GM21381 (cell line): Measurements from ENCODE around the gene KAZN.

ENCODE experiments used
- ATAC-seq: cut with Tn5 transposase; IDR thresholded peaks from one replicate; pipeline ENCODE4 v1.9.1; 2021; ENCODE audit warnings: mild to moderate bottlenecking, moderate library complexity; ENCODE audit not compliant: unreplicated experiment

The KAZN gene

GRCh38 chr1:14812189-14812588 is 213.7 kb downstream of the KAZN start:
- no peak for ATAC-seq

- ATAC-seq, result no peak
Observed at GRCh38 chr1:14815175-14815877, 216.8 kb downstream of the KAZN start.

GRCh38 chr1:14817223-14818170 is 219.0 kb downstream of the KAZN start:
- no peak for ATAC-seq

GRCh38 chr1:14820295-14821085 is 222.0 kb downstream of the KAZN start:
- ATAC-seq, result no peak

- no peak for ATAC-seq
Observed at GRCh38 chr1:14822493-14822892, 224.0 kb downstream of the KAZN start.

- no peak for ATAC-seq
Observed at GRCh38 chr1:14822996-14823395, 224.5 kb downstream of the KAZN start.

- no peak for ATAC-seq
Observed at GRCh38 chr1:14824314-14824915, 225.9 kb downstream of the KAZN start.

- no peak for ATAC-seq
Observed at GRCh38 chr1:14825396-14825795, 226.9 kb downstream of the KAZN start.

GRCh38 chr1:14826172-14826636 is 227.7 kb downstream of the KAZN start:
- no peak for ATAC-seq

GRCh38 chr1:14826731-14827326 is 228.3 kb downstream of the KAZN start:
- ATAC-seq, result no peak

GRCh38 chr1:14827870-14828269 is 229.4 kb downstream of the KAZN start:
- no peak for ATAC-seq

- no peak for ATAC-seq
Observed at GRCh38 chr1:14828665-14829064, 230.2 kb downstream of the KAZN start.

- no peak for ATAC-seq
Observed at GRCh38 chr1:14835725-14836124, 237.2 kb downstream of the KAZN start.

- no peak for ATAC-seq
Observed at GRCh38 chr1:14836426-14837140, 238.1 kb downstream of the KAZN start.

- ATAC-seq, result no peak
Observed at GRCh38 chr1:14840374-14840773, 241.9 kb downstream of the KAZN start.

GRCh38 chr1:14841456-14841855 is 243.0 kb downstream of the KAZN start:
- no peak for ATAC-seq

- ATAC-seq, result no peak
Observed at GRCh38 chr1:14841951-14842350, 243.5 kb downstream of the KAZN start.

- ATAC-seq, result no peak
Observed at GRCh38 chr1:14842361-14842760, 243.9 kb downstream of the KAZN start.

- no peak for ATAC-seq
Observed at GRCh38 chr1:14842891-14843290, 244.4 kb downstream of the KAZN start.

GRCh38 chr1:14843525-14843924 is 245.0 kb downstream of the KAZN start:
- ATAC-seq, result no peak
